Tibial nerve (tissue), 4 donors: ENCODE results near the gene BTBD6. TPM values are rescaled to one million over a fixed set of nuclear protein-coding genes. Genes with fewer than 3 reads are reported as not detected.
A peak's percentile ranks its signal among the peaks of the same experiment; 100 is the strongest.
"Not testable (repeated sequence)": the region's sequence is repeated elsewhere in the genome, so short reads cannot be mapped to it uniquely, and the experiment has no call there.

Source experiments
- DNase-seq, 2 donors: peaks; one replicate each; pipeline ENCODE4 v3.0.0-alpha.2; 2019; ENCODE audit warnings: low spot score in 2 of 2
- H3K27ac ChIP-seq, 4 donors: fragments of 200-600 bp; sonication (generic) in 3 of 4; one replicate each; pipeline ENCODE4 v1.5.1; 2017 to 2019; ENCODE audit warnings: mild to moderate bottlenecking in 1 of 4
- H3K27me3 ChIP-seq, 2 donors: fragments of 200-600 bp; sonication (generic) in 1 of 2; one replicate each; pipeline versions ENCODE4 v1.5.1 to v1.6.0; 2017 to 2019
- H3K36me3 ChIP-seq, 3 donors: fragments of 200-600 bp; sonication (generic); one replicate each; pipeline ENCODE4 v1.5.1; 2018 to 2019
- H3K4me1 ChIP-seq, 4 donors: fragments of 200-600 bp; sonication (generic) in 3 of 4; one replicate each; pipeline ENCODE4 v1.5.1; 2017 to 2019
- H3K4me3 ChIP-seq, 4 donors: fragments of 200-600 bp; sonication (generic) in 3 of 4; one replicate each; pipeline ENCODE4 v1.5.1; 2017 to 2019; ENCODE audit warnings: mild to moderate bottlenecking in 1 of 4, moderate library complexity in 1 of 4
- H3K9me3 ChIP-seq, 4 donors: fragments of 200-600 bp; sonication (generic) in 3 of 4; one replicate each; pipeline ENCODE4 v1.5.1; 2017 to 2019
- EP300 ChIP-seq, 2 donors: sonication (generic); formaldehyde crosslinking; IDR thresholded peaks; one replicate each; pipeline ENCODE4 v1.6.1; 2017; ENCODE audit warnings: antibody characterized with exemption in 2 of 2, mild to moderate bottlenecking in 1 of 2
- POLR2A ChIP-seq, 2 donors: fragments of 450-650 bp; IDR thresholded peaks; one replicate each; pipeline ENCODE4 v1.6.1; 2017; ENCODE audit warnings: antibody characterized with exemption in 2 of 2, mild to moderate bottlenecking in 2 of 2, moderate library complexity in 2 of 2
- WGBS, 2 donors: methylation state at CpG; one replicate each; pipeline ENCODE4 v1.1.5; 2018; 5-methylcytosine and 5-hydroxymethylcytosine counted together
- total RNA-seq, 4 donors: library from RNA; depleted of rRNA; stranded (reverse); fragments of >200 nt; gene quantifications; one replicate each; pipeline ENCODE4 v1.1.0, GENCODE V29; 2016
- TF ChIP-seq, protein P1 (sequence below), 5 experiments: fragments of 200-600 bp in 3 of 5; fragments of 450-650 bp in 2 of 5; sonication (generic) in 3 of 5; IDR thresholded peaks; one replicate each; pipeline ENCODE4 v1.5.1; 2016 to 2019; ENCODE audit warnings: antibody characterized with exemption in 5 of 5, mild to moderate bottlenecking in 3 of 5, moderate library complexity in 2 of 5

The BTBD6 gene
- total RNA-seq, 4 donors from 2014 or later, result 53.7 to 61.2 (median 53.9) TPM

- Histone ChIP-seq H3K27me3 (no peaks in the 10 kb centered on the region), H3K36me3 (peaks cover 0 to 18% (median 0%) of the 10 kb centered on the region in 3 donors), H3K4me1 (peaks cover 0 to 20% (median 0%) of the 10 kb centered on the region in 4 donors), H3K4me3 (no peak overlapping the region), H3K9me3 (no peaks in the 10 kb centered on the region), H3K27ac (no peak overlapping the region)
- no peak for DNase-seq
- TF ChIP-seq POLR2A (IDR thresholded peaks at IDR 0.05), result no peak
- TF ChIP-seq, protein P1, sequence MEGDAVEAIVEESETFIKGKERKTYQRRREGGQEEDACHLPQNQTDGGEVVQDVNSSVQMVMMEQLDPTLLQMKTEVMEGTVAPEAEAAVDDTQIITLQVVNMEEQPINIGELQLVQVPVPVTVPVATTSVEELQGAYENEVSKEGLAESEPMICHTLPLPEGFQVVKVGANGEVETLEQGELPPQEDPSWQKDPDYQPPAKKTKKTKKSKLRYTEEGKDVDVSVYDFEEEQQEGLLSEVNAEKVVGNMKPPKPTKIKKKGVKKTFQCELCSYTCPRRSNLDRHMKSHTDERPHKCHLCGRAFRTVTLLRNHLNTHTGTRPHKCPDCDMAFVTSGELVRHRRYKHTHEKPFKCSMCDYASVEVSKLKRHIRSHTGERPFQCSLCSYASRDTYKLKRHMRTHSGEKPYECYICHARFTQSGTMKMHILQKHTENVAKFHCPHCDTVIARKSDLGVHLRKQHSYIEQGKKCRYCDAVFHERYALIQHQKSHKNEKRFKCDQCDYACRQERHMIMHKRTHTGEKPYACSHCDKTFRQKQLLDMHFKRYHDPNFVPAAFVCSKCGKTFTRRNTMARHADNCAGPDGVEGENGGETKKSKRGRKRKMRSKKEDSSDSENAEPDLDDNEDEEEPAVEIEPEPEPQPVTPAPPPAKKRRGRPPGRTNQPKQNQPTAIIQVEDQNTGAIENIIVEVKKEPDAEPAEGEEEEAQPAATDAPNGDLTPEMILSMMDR (IDR thresholded peaks at IDR 0.05), result no peak
- TF ChIP-seq EP300 (IDR thresholded peaks at IDR 0.05), result no peak
- 83 to 96% methylated on average over 2 to 4 of the region's 6 CpGs for WGBS, 2 donors
Observed at GRCh38 chr14:105274637-105275036, 26.3 kb downstream of the BTBD6 start.

- 58 to 71% methylated on average over 11 to 12 of the region's 16 CpGs for WGBS, 2 donors
Observed at GRCh38 chr14:105275267-105275946, 27.1 kb downstream of the BTBD6 start.

DNA sequence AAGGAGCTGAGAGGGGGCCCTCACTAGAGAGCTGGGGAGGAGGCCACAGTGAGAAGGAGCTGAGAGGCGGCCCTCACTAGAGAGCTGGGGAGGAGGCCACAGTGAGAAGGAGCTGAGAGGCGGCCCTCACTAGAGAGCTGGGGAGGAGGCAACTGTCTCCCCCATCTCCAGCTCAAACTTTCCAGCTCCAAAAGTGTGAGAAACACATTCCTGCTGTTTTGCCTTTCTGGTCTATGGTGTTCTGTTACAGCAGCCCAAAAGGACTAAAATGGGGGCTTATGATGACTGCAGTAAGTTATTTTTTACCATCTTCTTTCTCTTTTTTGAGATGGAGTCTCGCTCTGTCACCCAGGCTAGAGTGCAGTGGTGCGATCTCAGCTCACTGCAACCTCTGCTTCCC, 29.1 kb downstream of the BTBD6 start:
- not testable (repeated sequence) for H3K9me3 ChIP-seq, H3K27ac ChIP-seq, DNase-seq, H3K4me3 ChIP-seq, H3K27me3 ChIP-seq
- H3K36me3 ChIP-seq, result peaks cover 0 to 20% (median 0%) of the 10 kb centered on the region in 3 donors
- WGBS, 2 donors, result 63 to 75% methylated on average over 2 to 3 of the region's 4 CpGs
- H3K4me1 ChIP-seq, result peaks cover 0 to 33% (median 0%) of the 10 kb centered on the region in 4 donors

More at GRCh38 chr14:105275267-105275946, 27.1 kb downstream of the BTBD6 start:
- Histone ChIP-seq H3K27ac (peak overlapping the region in 1 of 4 donors; percentile 12), H3K9me3 (no peaks in the 10 kb centered on the region), H3K27me3 (no peaks in the 10 kb centered on the region), H3K4me1 (peaks cover 0 to 20% (median 0%) of the 10 kb centered on the region in 4 donors), H3K4me3 (no peak overlapping the region), H3K36me3 (peaks cover 0 to 23% (median 0%) of the 10 kb centered on the region in 3 donors)
- DNase-seq, result peak in 1 of 2 donors; percentile 29
- TF ChIP-seq POLR2A (IDR thresholded peaks at IDR 0.05), result no peak
- TF ChIP-seq EP300 (IDR thresholded peaks at IDR 0.05), result peak in 1 of 2 donors; percentile 70

DNA sequence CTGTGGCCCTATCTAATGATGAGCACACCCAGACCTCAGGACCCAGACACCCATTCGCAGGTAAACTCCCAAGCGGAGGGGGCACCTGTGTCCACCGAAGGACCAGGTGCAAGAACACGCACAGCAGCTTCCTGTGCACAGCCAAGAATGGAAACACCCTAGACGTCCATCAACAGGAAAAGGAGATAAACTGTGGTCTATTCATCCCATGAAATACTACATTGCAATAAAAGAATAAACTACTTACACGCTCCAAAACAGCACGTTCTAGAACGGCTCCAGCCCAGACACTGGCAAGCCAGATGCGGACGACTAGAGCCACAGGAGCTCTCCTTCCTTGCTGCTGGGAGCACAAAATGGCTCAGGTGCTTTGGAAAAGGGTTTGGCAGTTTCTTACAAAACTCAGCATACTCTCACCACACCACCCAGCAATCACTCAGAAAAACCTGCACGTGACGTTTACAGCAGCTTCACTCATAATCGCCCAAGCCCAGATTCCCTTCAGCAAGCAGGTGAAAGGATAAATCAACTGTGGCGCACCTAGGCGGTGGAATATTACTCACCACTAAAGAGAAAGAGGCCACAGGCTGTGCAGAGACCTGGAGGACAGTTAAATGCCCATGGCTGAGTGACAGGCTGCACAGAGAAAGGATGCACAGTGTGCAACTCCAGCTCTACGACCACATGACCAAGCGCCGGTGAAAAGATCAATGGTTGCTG, 31.5 kb downstream of the BTBD6 start:
- H3K4me1 ChIP-seq, result peaks cover 0 to 38% (median 2%) of the 10 kb centered on the region in 4 donors
- H3K27me3 ChIP-seq, result no peaks in the 10 kb centered on the region
- H3K9me3 ChIP-seq, result no peaks in the 10 kb centered on the region
- peaks cover 0 to 23% (median 0%) of the 10 kb centered on the region in 3 donors for H3K36me3 ChIP-seq
- no peak overlapping the region for H3K4me3 ChIP-seq
- DNase-seq, result no peak
- TF ChIP-seq POLR2A (IDR thresholded peaks at IDR 0.05), result no peak
- TF ChIP-seq EP300 (IDR thresholded peaks at IDR 0.05), result no peak
- TF ChIP-seq, protein P1 (IDR thresholded peaks at IDR 0.05), result no peak
- WGBS, 2 donors, result 82 to 85% methylated on average over 18 of the region's 18 CpGs
- no peak overlapping the region for H3K27ac ChIP-seq

DNA sequence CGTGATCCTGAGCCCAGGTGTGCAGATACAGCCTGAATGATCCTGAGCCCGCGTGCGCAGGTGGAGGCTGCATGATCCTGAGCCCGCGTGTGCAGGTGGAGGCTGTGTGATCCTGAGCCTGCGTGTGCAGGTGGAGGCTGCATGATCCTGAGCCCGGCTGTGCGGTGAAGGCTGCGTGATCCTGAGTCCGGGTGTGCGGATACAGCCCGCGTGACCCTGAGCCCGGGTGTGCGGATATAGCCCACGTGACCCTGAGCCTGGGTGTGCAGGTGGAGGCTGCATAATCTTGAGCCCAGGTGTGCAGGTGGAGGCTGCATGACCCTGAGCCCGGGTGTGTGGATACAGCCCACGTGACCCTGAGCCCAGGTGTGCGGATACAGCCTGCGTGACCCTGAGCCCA, 32.2 kb downstream of the BTBD6 start:
- H3K9me3 ChIP-seq, result no peaks in the 10 kb centered on the region
- 94 to 96% methylated on average over 20 to 21 of the region's 21 CpGs for WGBS, 2 donors
- H3K4me1 ChIP-seq, result peaks cover 0 to 31% (median 2%) of the 10 kb centered on the region in 4 donors
- H3K27ac ChIP-seq, result no peak overlapping the region
- H3K36me3 ChIP-seq, result peaks cover 0 to 23% (median 0%) of the 10 kb centered on the region in 3 donors
- no peak overlapping the region for H3K4me3 ChIP-seq
- no peak for TF ChIP-seq EP300 (IDR thresholded peaks at IDR 0.05)
- H3K27me3 ChIP-seq, result no peaks in the 10 kb centered on the region
- DNase-seq, result no peak

DNA sequence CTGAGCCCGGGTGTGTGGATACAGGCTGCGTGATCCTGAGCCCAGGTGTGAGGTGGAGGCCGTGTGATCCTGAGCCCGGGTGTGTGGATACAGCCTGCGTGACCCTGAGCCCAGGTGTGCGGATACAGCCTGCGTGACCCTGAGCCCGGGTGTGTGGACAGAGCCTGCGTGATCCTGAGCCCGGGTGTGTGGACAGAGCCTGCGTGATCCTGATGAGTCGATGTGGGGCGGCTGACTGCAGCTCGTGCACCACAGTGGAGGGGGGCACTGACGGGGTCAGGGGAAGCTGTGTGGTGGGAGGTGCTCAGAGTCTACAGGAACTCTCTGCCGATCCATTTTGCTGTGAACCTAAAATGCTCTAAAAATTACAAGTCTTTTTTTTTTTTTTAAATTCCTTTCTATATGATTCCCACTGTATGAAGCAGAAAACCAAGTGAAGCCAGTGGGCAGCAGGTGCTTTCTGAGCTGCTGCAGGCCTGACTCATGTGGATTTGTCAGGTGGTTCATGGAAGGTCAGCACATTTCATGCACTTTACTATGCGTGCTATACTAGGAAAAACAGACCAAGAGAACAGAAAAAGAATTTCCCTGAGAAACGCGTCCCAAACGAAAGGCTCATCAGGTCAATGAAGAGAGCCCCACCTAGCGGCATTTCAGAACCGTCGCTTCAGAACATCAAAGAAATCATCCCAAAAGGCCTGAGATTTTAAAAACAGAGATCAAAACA, 33.2 kb downstream of the BTBD6 start:
- peak in 1 of 2 donors; percentile 18 for DNase-seq
- peaks cover 0 to 28% (median 0%) of the 10 kb centered on the region in 3 donors for H3K36me3 ChIP-seq
- 59 to 62% methylated on average over 23 of the region's 23 CpGs for WGBS, 2 donors
- H3K4me1 ChIP-seq, result peaks cover 0 to 29% (median 2%) of the 10 kb centered on the region in 4 donors
- no peaks in the 10 kb centered on the region for H3K9me3 ChIP-seq
- no peak for TF ChIP-seq POLR2A (IDR thresholded peaks at IDR 0.05)
- TF ChIP-seq, protein P1 (IDR thresholded peaks at IDR 0.05), result peak; percentile 42 to 52 (median 48)
- no peaks in the 10 kb centered on the region for H3K27me3 ChIP-seq
- H3K27ac ChIP-seq, result no peak overlapping the region
- no peak overlapping the region for H3K4me3 ChIP-seq
